SU-DHL-6 (cell line): ENCODE measurements around the gene FAM237A.

Experiments used
- H2AFZ ChIP-seq: fragments of 200-600 bp; sonication (generic); 2 replicates; pipeline ENCODE4 v1.6.1; 2014; ENCODE audit warnings: low read depth, mild to moderate bottlenecking, moderate library complexity, mixed read lengths, antibody characterized with exemption, low read length; ENCODE audit not compliant: severe bottlenecking
- H3F3A ChIP-seq: fragments of 200-600 bp; shearing (Covaris generic); 2 replicates; pipeline ENCODE4 v1.6.0; 2016; ENCODE audit warnings: antibody characterized with exemption, mild to moderate bottlenecking; ENCODE audit not compliant: insufficient read depth
- H3K27ac ChIP-seq: fragments of 200-600 bp; sonication (generic); 2 replicates; pipeline ENCODE4 v1.5.1; 2016; ENCODE audit warnings: low read depth, mild to moderate bottlenecking, low read length, moderate library complexity, mixed read lengths
- H3K27me3 ChIP-seq: fragments of 200-600 bp; sonication (generic), shearing (Covaris generic); 2 replicates; pipeline ENCODE4 v1.6.0; 2014; ENCODE audit warnings: mild to moderate bottlenecking, low read length
- H3K36me3 ChIP-seq: fragments of 200-600 bp; sonication (generic); 2 replicates; pipeline ENCODE4 v1.6.1; 2014; ENCODE audit warnings: mild to moderate bottlenecking, low read length, mixed read lengths
- H3K4me2 ChIP-seq: fragments of 300-600, 200-600 bp; shearing (Covaris generic), sonication (generic); 2 replicates; pipeline ENCODE4 v1.6.0; 2014; ENCODE audit warnings: low read length, low read depth, mild to moderate bottlenecking; ENCODE audit not compliant: poor library complexity, severe bottlenecking
- H3K4me3 ChIP-seq: fragments of 200-600 bp; sonication (generic); 2 replicates; pipeline ENCODE4 v1.5.1; 2014; ENCODE audit warnings: antibody characterized with exemption, low read length, mild to moderate bottlenecking, mixed read lengths; ENCODE audit not compliant: insufficient read depth, poor library complexity, severe bottlenecking
- H3K79me2 ChIP-seq: fragments of 200-600 bp; sonication (generic); 2 replicates; pipeline ENCODE4 v1.6.1; 2014; ENCODE audit warnings: mild to moderate bottlenecking, low read length, moderate library complexity; ENCODE audit not compliant: insufficient read depth
- H3K9ac ChIP-seq: fragments of 200-600 bp; sonication (generic); 2 replicates; pipeline ENCODE4 v1.7.0; 2014; ENCODE audit warnings: mild to moderate bottlenecking, low read length
- H3K9me2 ChIP-seq: fragments of 200-600 bp; sonication (generic); replicated peaks from 2 replicates; pipeline ENCODE4 v1.6.1; 2014; ENCODE audit warnings: low read length; ENCODE audit not compliant: insufficient read depth
- H3K9me3 ChIP-seq: fragments of 200-600 bp; sonication (generic); 2 replicates; pipeline ENCODE4 v1.6.1; 2014; ENCODE audit warnings: low read length, mixed read lengths; ENCODE audit not compliant: insufficient read depth
- H4K20me1 ChIP-seq: fragments of 200-600 bp; sonication (generic); 2 replicates; pipeline ENCODE4 v1.6.1; 2014; ENCODE audit warnings: low read depth, mild to moderate bottlenecking, antibody characterized with exemption, low read length, moderate library complexity, mixed read lengths
- CTCF ChIP-seq: fragments of 200-600 bp; sonication (generic); IDR thresholded peaks from one replicate; pipeline ENCODE4 v1.5.1; 2017; ENCODE audit warnings: antibody characterized with exemption, mild to moderate bottlenecking, low read length, moderate library complexity; ENCODE audit not compliant: insufficient read depth, poor library complexity, severe bottlenecking
- EZH2phosphoT487 ChIP-seq: fragments of 200-600 bp; sonication (generic), shearing (Covaris generic); conservative IDR thresholded peaks from 2 replicates; pipeline ENCODE4 v1.6.1; 2018; ENCODE audit warnings: mild to moderate bottlenecking, antibody characterized with exemption, low read length, moderate library complexity, mixed read lengths

FAM237A gene

DNA sequence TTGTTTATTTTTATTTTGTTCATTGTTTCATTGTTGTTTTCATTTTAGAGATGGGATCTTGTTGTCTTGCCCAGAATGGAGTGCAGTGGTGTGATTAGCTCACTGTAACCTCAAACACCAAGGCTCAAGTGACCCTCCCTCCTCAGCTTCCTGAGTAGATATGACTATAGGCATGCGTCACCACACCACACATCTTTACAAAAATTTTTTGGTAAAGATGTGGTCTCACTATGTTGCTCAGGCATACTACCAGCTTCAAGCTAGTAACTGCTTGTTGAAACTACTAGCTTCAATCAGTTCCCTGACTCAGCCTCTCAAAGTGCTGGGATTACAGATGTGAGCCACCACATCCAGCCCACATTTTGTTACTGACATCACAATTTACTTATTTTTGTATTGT is 14.8 kb downstream of the FAM237A start:
- Histone ChIP-seq H4K20me1 (no peaks in the 10 kb centered on the region), H3K27me3 (no peaks in the 10 kb centered on the region), H2AFZ (no peak overlapping the region), H3F3A (no peaks in the 10 kb centered on the region), H3K79me2 (no peaks in the 10 kb centered on the region), H3K9ac (no peak overlapping the region), H3K36me3 (no peaks in the 10 kb centered on the region), H3K27ac (no peak overlapping the region), H3K4me2 (no peak overlapping the region), H3K9me2 (no peaks in the 10 kb centered on the region), H3K9me3 (no peaks in the 10 kb centered on the region), H3K4me3 (no peak overlapping the region)
- no peak for TF ChIP-seq CTCF
- TF ChIP-seq EZH2phosphoT487: no peak

- TF ChIP-seq EZH2phosphoT487: no peak
- TF ChIP-seq CTCF: no peak
- H3K4me2 ChIP-seq: no peak overlapping the region
- H3K9ac ChIP-seq: no peak overlapping the region
- no peaks in the 10 kb centered on the region for H3K36me3 ChIP-seq
- H2AFZ ChIP-seq: no peak overlapping the region
- no peaks in the 10 kb centered on the region for H3K9me3 ChIP-seq
- no peaks in the 10 kb centered on the region for H3K79me2 ChIP-seq
- no peak overlapping the region for H3K27ac ChIP-seq
- no peak overlapping the region for H3K4me3 ChIP-seq
- no peaks in the 10 kb centered on the region for H4K20me1 ChIP-seq
- H3K27me3 ChIP-seq: no peaks in the 10 kb centered on the region
- H3F3A ChIP-seq: no peaks in the 10 kb centered on the region
- H3K9me2 ChIP-seq: no peaks in the 10 kb centered on the region
Measured at GRCh38 chr2:206665251-206665650, 23.0 kb downstream of the FAM237A start.

DNA sequence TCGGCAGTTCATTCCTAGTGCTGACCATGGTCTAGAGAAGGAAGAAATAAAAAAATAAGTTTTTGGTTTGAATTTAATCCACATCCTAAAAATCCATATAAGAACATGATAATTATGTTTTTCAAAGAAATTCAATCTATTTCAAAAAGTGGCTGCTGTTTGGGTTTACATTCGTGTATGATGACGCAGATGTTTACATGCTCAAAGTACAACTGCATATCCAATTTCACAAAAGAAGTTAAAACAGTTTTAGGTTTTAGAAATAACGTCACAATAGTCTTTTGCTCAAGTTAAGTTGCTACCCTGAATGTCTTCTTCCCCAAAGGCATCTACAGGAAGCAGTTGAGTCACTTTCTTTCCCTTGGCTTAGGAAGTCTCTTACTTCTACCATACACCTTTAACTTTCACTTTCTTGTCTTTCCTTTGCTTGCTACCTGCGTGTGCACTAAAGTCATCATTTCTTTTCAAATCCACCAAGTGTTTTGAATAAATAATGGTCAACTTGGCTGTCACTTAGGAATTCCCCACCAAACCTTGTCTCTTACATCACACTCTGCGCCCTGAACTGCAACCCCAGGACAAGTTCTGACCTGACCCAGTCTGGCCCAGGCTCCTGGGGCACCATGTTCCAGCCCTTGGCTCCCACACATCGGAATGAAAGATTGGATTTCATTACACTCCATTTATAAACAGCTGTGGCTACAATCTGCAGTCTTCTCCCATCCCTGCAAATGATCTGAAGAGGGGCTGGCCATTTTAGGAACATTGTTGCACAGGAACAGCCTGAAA is 28.4 kb downstream of the FAM237A start:
- no peaks in the 10 kb centered on the region for H3K9me2 ChIP-seq
- no peak overlapping the region for H3K9ac ChIP-seq
- H3K27me3 ChIP-seq: no peaks in the 10 kb centered on the region
- TF ChIP-seq EZH2phosphoT487: no peak
- no peak for TF ChIP-seq CTCF
- no peaks in the 10 kb centered on the region for H4K20me1 ChIP-seq
- H3K27ac ChIP-seq: no peak overlapping the region
- no peaks in the 10 kb centered on the region for H3F3A ChIP-seq
- no peaks in the 10 kb centered on the region for H3K36me3 ChIP-seq
- H3K4me2 ChIP-seq: no peak overlapping the region
- no peak overlapping the region for H2AFZ ChIP-seq
- no peak overlapping the region for H3K4me3 ChIP-seq
- no peaks in the 10 kb centered on the region for H3K9me3 ChIP-seq
- H3K79me2 ChIP-seq: no peaks in the 10 kb centered on the region
